Nephron progenitor cell (in vitro differentiated cells): ENCODE results near the gene KPTN.

Experiments used
- DNase-seq: peaks from one replicate; pipeline ENCODE4 v3.0.0; 2021
- H3K27ac Mint-ChIP-seq: 2 replicates; pipeline ENCODE4 v1.8.0; 2021; ENCODE audit warnings: mild to moderate bottlenecking, moderate library complexity, mixed read lengths
- H3K27me3 Mint-ChIP-seq: 2 replicates; pipeline ENCODE4 v1.8.0; 2021; ENCODE audit warnings: mild to moderate bottlenecking, low read depth, mixed read lengths; ENCODE audit not compliant: poor library complexity
- H3K36me3 Mint-ChIP-seq: 2 replicates; pipeline ENCODE4 v1.8.0; 2021; ENCODE audit warnings: low read depth, mixed read lengths
- H3K4me1 Mint-ChIP-seq: 2 replicates; pipeline ENCODE4 v1.8.0; 2021; ENCODE audit warnings: mixed read lengths
- H3K4me3 Mint-ChIP-seq: 2 replicates; pipeline ENCODE4 v1.8.0; 2021; ENCODE audit warnings: mild to moderate bottlenecking, moderate library complexity, mixed read lengths
- H3K9me3 Mint-ChIP-seq: 2 replicates; pipeline ENCODE4 v1.8.0; 2021; ENCODE audit warnings: mild to moderate bottlenecking, moderate library complexity, mixed read lengths
- CTCF ChIP-seq: fragments of 200-600 bp; sonication (generic); IDR thresholded peaks from 2 replicates; pipeline ENCODE4 v1.5.0; 2021; ENCODE audit warnings: antibody characterized with exemption

The KPTN gene

DNA sequence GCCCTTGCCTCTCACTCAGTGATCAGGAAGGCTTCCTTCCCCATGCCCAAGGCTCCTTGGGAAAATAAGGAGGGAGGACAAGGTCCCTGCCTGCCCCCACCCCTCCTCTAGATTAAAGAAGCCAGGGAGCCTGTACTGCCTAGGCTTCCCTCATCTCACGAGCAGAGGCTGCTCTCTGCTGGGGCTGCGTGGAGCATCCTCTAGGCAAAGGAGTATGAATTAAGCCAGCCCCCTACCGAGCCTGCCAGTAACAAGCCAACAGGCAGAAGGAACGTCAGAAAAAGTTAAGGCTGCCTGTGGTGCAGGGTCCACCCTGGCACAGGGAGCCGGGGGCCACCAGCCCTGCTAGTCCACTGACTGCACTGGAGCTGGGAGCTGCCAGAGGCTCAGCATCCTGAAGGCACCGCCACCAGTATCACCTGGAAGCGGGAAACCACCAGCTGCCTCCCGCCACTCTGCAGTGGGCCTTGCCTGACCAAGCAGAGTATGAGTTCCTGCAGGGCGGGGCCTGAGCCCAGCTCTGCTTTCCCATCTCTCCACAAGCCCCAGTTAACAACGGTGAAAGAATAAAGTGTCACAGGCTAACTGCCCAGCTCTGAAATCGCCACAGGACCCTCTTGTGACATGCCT lies 24.0 kb upstream of the KPTN start:
- no peak for TF ChIP-seq CTCF
- Mint-ChIP-seq H3K4me3 (no peak overlapping the region), H3K36me3 (no peaks in the 10 kb centered on the region), H3K9me3 (no peaks in the 10 kb centered on the region), H3K27ac (no peak overlapping the region), H3K27me3 (no peaks in the 10 kb centered on the region), H3K4me1 (peaks cover 18% of the 10 kb centered on the region)
- DNase-seq = no peak

DNA sequence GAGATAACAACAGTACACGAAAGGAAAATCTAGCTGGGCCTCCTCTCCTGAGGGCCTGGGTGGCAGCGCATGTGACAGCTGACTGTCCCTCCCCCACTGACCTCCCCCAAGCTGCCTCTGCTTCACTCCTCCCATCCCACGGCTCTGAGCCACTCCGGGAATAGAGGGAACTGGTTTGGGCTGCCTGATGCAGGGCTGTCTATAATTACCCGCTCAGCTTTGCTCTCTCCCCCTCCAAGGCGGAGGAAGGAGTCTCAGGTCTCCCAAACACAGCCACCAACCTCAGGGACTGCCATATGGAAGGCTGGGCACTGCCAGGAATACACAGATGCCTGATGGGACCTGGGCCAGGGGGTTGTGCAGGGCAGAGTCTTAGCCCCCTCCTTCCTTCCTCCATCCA lies 23.0 kb upstream of the KPTN start:
- peaks cover 7% of the 10 kb centered on the region for H3K4me1 Mint-ChIP-seq
- no peak overlapping the region for H3K4me3 Mint-ChIP-seq
- DNase-seq = no peak
- H3K27ac Mint-ChIP-seq = no peak overlapping the region
- H3K36me3 Mint-ChIP-seq = peaks cover 4% of the 10 kb centered on the region
- H3K27me3 Mint-ChIP-seq = no peaks in the 10 kb centered on the region
- no peak for TF ChIP-seq CTCF
- H3K9me3 Mint-ChIP-seq = no peaks in the 10 kb centered on the region

DNA sequence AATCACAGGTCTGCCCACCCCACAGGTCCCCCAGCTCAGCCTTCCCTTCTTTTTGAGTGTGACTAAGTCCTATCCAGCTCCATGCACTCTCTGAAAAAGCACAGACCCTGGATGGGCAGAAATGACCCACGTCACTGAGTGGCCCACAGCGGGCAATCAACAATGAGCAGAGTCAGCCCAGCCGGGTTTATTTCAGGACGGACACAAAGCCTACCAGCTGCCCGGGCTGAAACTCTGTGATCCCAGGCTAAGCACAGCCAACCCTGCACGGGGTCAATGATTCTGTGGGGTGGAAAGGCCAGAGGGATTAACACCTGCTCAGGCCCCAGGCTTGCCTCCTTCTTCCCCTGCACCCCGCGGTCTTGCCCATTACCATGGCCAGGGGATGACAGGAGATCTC lies 22.4 kb upstream of the KPTN start:
- Mint-ChIP-seq H3K27ac (peak overlapping the region; percentile 69), H3K36me3 (peaks cover 4% of the 10 kb centered on the region)

GRCh38 chr19:47505506-47505905 lies 21.5 kb upstream of the KPTN start:
- no peak for TF ChIP-seq CTCF
- no peaks in the 10 kb centered on the region for H3K4me1 Mint-ChIP-seq
- H3K4me3 Mint-ChIP-seq = no peak overlapping the region
- H3K9me3 Mint-ChIP-seq = no peaks in the 10 kb centered on the region
- no peak overlapping the region for H3K27ac Mint-ChIP-seq
- H3K27me3 Mint-ChIP-seq = no peaks in the 10 kb centered on the region
- no peak for DNase-seq
- H3K36me3 Mint-ChIP-seq = peaks cover 4% of the 10 kb centered on the region

More for the DNA sequence above, 22.4 kb upstream of the KPTN start:
- no peak overlapping the region for H3K4me3 Mint-ChIP-seq
- H3K27me3 Mint-ChIP-seq = no peaks in the 10 kb centered on the region
- TF ChIP-seq CTCF = no peak
- DNase-seq = no peak
- peaks cover 2% of the 10 kb centered on the region for H3K4me1 Mint-ChIP-seq
- no peaks in the 10 kb centered on the region for H3K9me3 Mint-ChIP-seq

DNA sequence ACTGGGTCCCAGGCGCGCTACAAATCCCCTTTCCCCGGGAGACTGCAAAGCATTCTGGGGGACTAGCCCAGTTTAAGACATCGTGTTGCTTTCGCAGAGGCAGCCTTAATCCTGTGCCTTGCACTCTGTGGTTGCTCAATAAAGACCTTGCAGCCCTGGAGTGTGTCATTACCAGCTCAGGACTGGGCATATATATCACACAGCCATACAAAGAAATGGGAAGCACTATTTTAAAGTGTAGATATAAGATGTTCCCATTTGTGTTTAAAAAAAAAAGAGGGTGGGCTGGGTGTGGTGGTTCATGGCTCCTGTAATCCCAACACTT lies 19.8 kb upstream of the KPTN start:
- no peaks in the 10 kb centered on the region for H3K9me3 Mint-ChIP-seq
- H3K27ac Mint-ChIP-seq = peak overlapping the region; percentile 48

More for the DNA sequence above, 19.8 kb upstream of the KPTN start:
- H3K36me3 Mint-ChIP-seq = peaks cover 4% of the 10 kb centered on the region
- H3K27me3 Mint-ChIP-seq = no peaks in the 10 kb centered on the region
- no peak for TF ChIP-seq CTCF
- peaks cover 8% of the 10 kb centered on the region for H3K4me1 Mint-ChIP-seq
- no peak for DNase-seq
- no peak overlapping the region for H3K4me3 Mint-ChIP-seq
